Placental epithelial cell (primary cell): ENCODE results near the gene DNAJA4. TPM values are rescaled to one million over a fixed set of nuclear protein-coding genes. Genes with fewer than 3 reads are reported as not detected.

Source experiments
- small RNA-seq: library from RNA; depleted of rRNA; stranded (forward); fragments of <200 nt; gene quantifications from one replicate; pipeline ENCODE3, GENCODE V24; 2012
- total RNA-seq: library from RNA; depleted of rRNA; stranded (reverse); fragments of >200 nt; gene quantifications from 2 replicates; pipeline ENCODE4 v1.2.3, GENCODE V29; 2012

Gene DNAJA4
- 22.0 and 22.9 TPM in 2 replicates for total RNA-seq

GRCh38 chr15:78264304-78265136 lies at the start of gene DNAJA4:
DNAJA4 (plus strand) TSS chr15:78264562; CDS start chr15:78264764, 202 bp downstream.

GRCh38 chr15:78234515-78235040 lies 29.8 kb upstream of the DNAJA4 start, which contains the start of gene ACSBG1:
ACSBG1 (minus strand) TSS chr15:78234565; CDS start chr15:78234501, 64 bp downstream.

GRCh38 chr15:78299101-78299930 lies 35.0 kb downstream of the DNAJA4 start, which contains the start of gene SKIC8:
SKIC8 (minus strand) TSS chr15:78299609; CDS start chr15:78295686, 3,923 bp downstream.

Small RNAs within 50 kb of the gene (small RNA-seq; reads per million reads assigned to genes)
- 0.20 reads per million for gene AC090607.5

Other genes with a start within 250 kb of the DNAJA4 start
- gene TBC1D2B, start 186.9 kb upstream of the DNAJA4 start, total RNA-seq, result 45.7 and 49.5 TPM in 2 replicates
- not detected in 2 replicates for gene SH2D7, start 172.0 kb upstream of the DNAJA4 start, total RNA-seq
- gene CIB2, start 133.1 kb upstream of the DNAJA4 start, total RNA-seq, result 22.4 and 23.6 TPM in 2 replicates
- gene IDH3A, start 115.2 kb upstream of the DNAJA4 start, total RNA-seq, result 14.9 and 40.2 TPM in 2 replicates
- gene ACSBG1, start 30.0 kb upstream of the DNAJA4 start, total RNA-seq, result 1.2 TPM in 1 of 2 replicates, not detected in the other
- gene SKIC8, start 35.0 kb downstream of the DNAJA4 start, total RNA-seq, result 115 and 126 TPM in 2 replicates
- not detected in 2 replicates for gene CRABP1, start 75.8 kb downstream of the DNAJA4 start, total RNA-seq
- 34.9 and 55.0 TPM in 2 replicates for gene IREB2, start 173.7 kb downstream of the DNAJA4 start, total RNA-seq
- gene HYKK, start 243.0 kb downstream of the DNAJA4 start, total RNA-seq, result 0.39 and 1.7 TPM in 2 replicates